Measurements from ENCODE around the gene MYB.
"Not testable (repeated sequence)": the region's sequence is repeated elsewhere in the genome, so short reads cannot be mapped to it uniquely, and the experiment has no call there.

The MYB gene

GRCh38 chr6:135246412-135247012 lies 65.4 kb downstream of the MYB start:
- not testable (repeated sequence) for H3K27ac Mint-ChIP-seq; H3K36me3 Mint-ChIP-seq (ENCODE audit: low read depth); H3K27me3 Mint-ChIP-seq (ENCODE audit: low read depth); DNase-seq (ENCODE audit: low spot score); H3K4me3 Mint-ChIP-seq; H3K4me1 Mint-ChIP-seq (ENCODE audit: low read depth); H3K9me3 Mint-ChIP-seq

- no peaks in the 10 kb centered on the region for H3K27me3 Mint-ChIP-seq (ENCODE audit: low read depth)
- DNase-seq (ENCODE audit: low spot score): no peak
- no peak overlapping the region for H3K27ac Mint-ChIP-seq
- no peak overlapping the region for H3K4me3 Mint-ChIP-seq
- H3K9me3 Mint-ChIP-seq: no peaks in the 10 kb centered on the region
- H3K36me3 Mint-ChIP-seq (ENCODE audit: low read depth): no peaks in the 10 kb centered on the region
- H3K4me1 Mint-ChIP-seq (ENCODE audit: low read depth): peaks cover 11% of the 10 kb centered on the region
These were observed 69.1 kb downstream of the MYB start for GRCh38 chr6:135250234-135250633.

GRCh38 chr6:135250751-135251497 lies 69.8 kb downstream of the MYB start:
- Mint-ChIP-seq H3K4me1 (ENCODE audit: low read depth) (peaks cover 11% of the 10 kb centered on the region), H3K9me3 (no peaks in the 10 kb centered on the region), H3K27ac (no peak overlapping the region), H3K36me3 (ENCODE audit: low read depth) (no peaks in the 10 kb centered on the region), H3K27me3 (ENCODE audit: low read depth) (no peaks in the 10 kb centered on the region), H3K4me3 (no peak overlapping the region)
- no peak for DNase-seq (ENCODE audit: low spot score)

- H3K27me3 Mint-ChIP-seq (ENCODE audit: low read depth): no peaks in the 10 kb centered on the region
- H3K9me3 Mint-ChIP-seq: no peaks in the 10 kb centered on the region
- no peak for DNase-seq (ENCODE audit: low spot score)
- H3K27ac Mint-ChIP-seq: no peak overlapping the region
- H3K4me1 Mint-ChIP-seq (ENCODE audit: low read depth): peaks cover 13% of the 10 kb centered on the region
- H3K36me3 Mint-ChIP-seq (ENCODE audit: low read depth): no peaks in the 10 kb centered on the region
- H3K4me3 Mint-ChIP-seq: no peak overlapping the region
These were observed 70.7 kb downstream of the MYB start for GRCh38 chr6:135251498-135252441.

GRCh38 chr6:135254471-135254870 lies 73.4 kb downstream of the MYB start:
- Mint-ChIP-seq H3K4me1 (ENCODE audit: low read depth) (peaks cover 13% of the 10 kb centered on the region), H3K27me3 (ENCODE audit: low read depth) (no peaks in the 10 kb centered on the region), H3K9me3 (no peaks in the 10 kb centered on the region), H3K36me3 (ENCODE audit: low read depth) (no peaks in the 10 kb centered on the region), H3K4me3 (no peak overlapping the region), H3K27ac (no peak overlapping the region)
- DNase-seq (ENCODE audit: low spot score): no peak

- Mint-ChIP-seq H3K4me3 (no peak overlapping the region), H3K27ac (no peak overlapping the region), H3K4me1 (ENCODE audit: low read depth) (peaks cover 16% of the 10 kb centered on the region), H3K27me3 (ENCODE audit: low read depth) (no peaks in the 10 kb centered on the region), H3K9me3 (no peaks in the 10 kb centered on the region), H3K36me3 (ENCODE audit: low read depth) (no peaks in the 10 kb centered on the region)
- no peak for DNase-seq (ENCODE audit: low spot score)
These were observed 75.8 kb downstream of the MYB start for GRCh38 chr6:135256866-135257265.

GRCh38 chr6:135257631-135258405 lies 76.7 kb downstream of the MYB start:
- H3K27ac Mint-ChIP-seq: no peak overlapping the region

GRCh38 chr6:135258970-135259369 lies 77.9 kb downstream of the MYB start:
- Mint-ChIP-seq H3K9me3 (no peaks in the 10 kb centered on the region), H3K27me3 (ENCODE audit: low read depth) (no peaks in the 10 kb centered on the region), H3K4me1 (ENCODE audit: low read depth) (peaks cover 14% of the 10 kb centered on the region), H3K36me3 (ENCODE audit: low read depth) (no peaks in the 10 kb centered on the region), H3K27ac (no peak overlapping the region), H3K4me3 (no peak overlapping the region)
- DNase-seq (ENCODE audit: low spot score): no peak

More at GRCh38 chr6:135257631-135258405, 76.7 kb downstream of the MYB start:
- Mint-ChIP-seq H3K9me3 (no peaks in the 10 kb centered on the region), H3K36me3 (ENCODE audit: low read depth) (no peaks in the 10 kb centered on the region), H3K4me1 (ENCODE audit: low read depth) (peaks cover 16% of the 10 kb centered on the region), H3K4me3 (no peak overlapping the region), H3K27me3 (ENCODE audit: low read depth) (no peaks in the 10 kb centered on the region)
- no peak for DNase-seq (ENCODE audit: low spot score)

GRCh38 chr6:135260612-135261011 lies 79.5 kb downstream of the MYB start:
- no peak for DNase-seq (ENCODE audit: low spot score)
- no peaks in the 10 kb centered on the region for H3K36me3 Mint-ChIP-seq (ENCODE audit: low read depth)
- H3K27ac Mint-ChIP-seq: no peak overlapping the region
- peaks cover 10% of the 10 kb centered on the region for H3K4me1 Mint-ChIP-seq (ENCODE audit: low read depth)
- H3K4me3 Mint-ChIP-seq: no peak overlapping the region
- H3K9me3 Mint-ChIP-seq: no peaks in the 10 kb centered on the region
- no peaks in the 10 kb centered on the region for H3K27me3 Mint-ChIP-seq (ENCODE audit: low read depth)

GRCh38 chr6:135261872-135262725 lies 81.0 kb downstream of the MYB start:
- no peak for DNase-seq (ENCODE audit: low spot score)
- no peaks in the 10 kb centered on the region for H3K9me3 Mint-ChIP-seq
- H3K4me1 Mint-ChIP-seq (ENCODE audit: low read depth): peaks cover 8% of the 10 kb centered on the region
- H3K4me3 Mint-ChIP-seq: no peak overlapping the region
- H3K27ac Mint-ChIP-seq: no peak overlapping the region
- H3K27me3 Mint-ChIP-seq (ENCODE audit: low read depth): no peaks in the 10 kb centered on the region
- H3K36me3 Mint-ChIP-seq (ENCODE audit: low read depth): no peaks in the 10 kb centered on the region

- no peak for DNase-seq (ENCODE audit: low spot score)
- no peak overlapping the region for H3K27ac Mint-ChIP-seq
- no peaks in the 10 kb centered on the region for H3K36me3 Mint-ChIP-seq (ENCODE audit: low read depth)
- no peaks in the 10 kb centered on the region for H3K27me3 Mint-ChIP-seq (ENCODE audit: low read depth)
- no peaks in the 10 kb centered on the region for H3K9me3 Mint-ChIP-seq
- peaks cover 3% of the 10 kb centered on the region for H3K4me1 Mint-ChIP-seq (ENCODE audit: low read depth)
- no peak overlapping the region for H3K4me3 Mint-ChIP-seq
These were observed 84.2 kb downstream of the MYB start for GRCh38 chr6:135265278-135265677.

- Mint-ChIP-seq H3K36me3 (ENCODE audit: low read depth) (no peaks in the 10 kb centered on the region), H3K27ac (no peak overlapping the region), H3K27me3 (ENCODE audit: low read depth) (no peaks in the 10 kb centered on the region), H3K4me3 (no peak overlapping the region), H3K4me1 (ENCODE audit: low read depth) (peaks cover 3% of the 10 kb centered on the region), H3K9me3 (no peaks in the 10 kb centered on the region)
- no peak for DNase-seq (ENCODE audit: low spot score)
These were observed 85.6 kb downstream of the MYB start for GRCh38 chr6:135266675-135267074.

GRCh38 chr6:135267085-135267484 lies 86.0 kb downstream of the MYB start:
- H3K27me3 Mint-ChIP-seq (ENCODE audit: low read depth): no peaks in the 10 kb centered on the region
- no peak overlapping the region for H3K4me3 Mint-ChIP-seq
- H3K27ac Mint-ChIP-seq: no peak overlapping the region
- no peaks in the 10 kb centered on the region for H3K36me3 Mint-ChIP-seq (ENCODE audit: low read depth)
- no peaks in the 10 kb centered on the region for H3K9me3 Mint-ChIP-seq
- H3K4me1 Mint-ChIP-seq (ENCODE audit: low read depth): peaks cover 3% of the 10 kb centered on the region
- DNase-seq (ENCODE audit: low spot score): no peak

Data from T-helper 2 cell treated with Interferon-gamma antibody and Interleukin-4, amounts not matched to agents 5 μg/mL and 100 μg/mL, for 36 hours (primary cell).